Gastrocnemius medialis (tissue), 4 donors: ENCODE measurements around the gene FAXDC2.

Source experiments
- POLR2A ChIP-seq, 2 donors: fragments of 450-650 bp; IDR thresholded peaks; one replicate each; pipeline ENCODE4 v1.6.1; 2017; ENCODE audit warnings: antibody characterized with exemption in 2 of 2, mild to moderate bottlenecking in 2 of 2, moderate library complexity in 2 of 2
- TF ChIP-seq, protein P1 (sequence below), 5 experiments: fragments of 450-650 bp in 3 of 5; fragments of 200-600 bp in 2 of 5; sonication (generic) in 2 of 5; IDR thresholded peaks in 4 of 5; conservative IDR thresholded peaks in 1 of 5; 1 replicate in 4 of 5; 2 replicates in 1 of 5; pipeline ENCODE4 v1.5.1; 2016 to 2019; ENCODE audit warnings: antibody characterized with exemption in 5 of 5, mild to moderate bottlenecking in 3 of 5, moderate library complexity in 3 of 5

DNA sequence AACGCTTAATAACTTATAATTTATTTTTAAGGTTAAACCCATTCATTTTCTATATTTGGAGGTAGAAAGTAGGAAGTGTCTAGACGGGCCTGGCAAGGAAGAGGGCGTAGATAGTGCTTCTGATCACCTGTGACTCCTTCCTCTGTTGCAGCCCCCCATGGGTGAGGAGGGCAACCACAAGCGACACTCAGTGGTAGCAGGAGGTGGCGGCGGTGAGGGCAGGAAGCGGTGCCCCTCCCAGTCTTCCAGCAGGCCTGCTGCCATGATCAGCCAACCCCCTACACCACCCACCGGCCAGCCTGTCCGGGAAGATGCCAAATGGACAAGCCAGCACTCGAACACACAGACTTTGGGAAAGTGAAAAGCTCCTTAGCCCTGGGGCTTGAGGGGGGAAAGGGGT, 36.7 kb downstream of the FAXDC2 start:
- TF ChIP-seq POLR2A (IDR thresholded peaks at IDR 0.05) = no peak
- TF ChIP-seq, protein P1, sequence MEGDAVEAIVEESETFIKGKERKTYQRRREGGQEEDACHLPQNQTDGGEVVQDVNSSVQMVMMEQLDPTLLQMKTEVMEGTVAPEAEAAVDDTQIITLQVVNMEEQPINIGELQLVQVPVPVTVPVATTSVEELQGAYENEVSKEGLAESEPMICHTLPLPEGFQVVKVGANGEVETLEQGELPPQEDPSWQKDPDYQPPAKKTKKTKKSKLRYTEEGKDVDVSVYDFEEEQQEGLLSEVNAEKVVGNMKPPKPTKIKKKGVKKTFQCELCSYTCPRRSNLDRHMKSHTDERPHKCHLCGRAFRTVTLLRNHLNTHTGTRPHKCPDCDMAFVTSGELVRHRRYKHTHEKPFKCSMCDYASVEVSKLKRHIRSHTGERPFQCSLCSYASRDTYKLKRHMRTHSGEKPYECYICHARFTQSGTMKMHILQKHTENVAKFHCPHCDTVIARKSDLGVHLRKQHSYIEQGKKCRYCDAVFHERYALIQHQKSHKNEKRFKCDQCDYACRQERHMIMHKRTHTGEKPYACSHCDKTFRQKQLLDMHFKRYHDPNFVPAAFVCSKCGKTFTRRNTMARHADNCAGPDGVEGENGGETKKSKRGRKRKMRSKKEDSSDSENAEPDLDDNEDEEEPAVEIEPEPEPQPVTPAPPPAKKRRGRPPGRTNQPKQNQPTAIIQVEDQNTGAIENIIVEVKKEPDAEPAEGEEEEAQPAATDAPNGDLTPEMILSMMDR (IDR thresholded peaks at IDR 0.05 in 4 of 5, conservative IDR thresholded peaks at IDR 0.05 in 1 of 5) = no peak
